ENCODE results near the gene HOXB3.

DNA sequence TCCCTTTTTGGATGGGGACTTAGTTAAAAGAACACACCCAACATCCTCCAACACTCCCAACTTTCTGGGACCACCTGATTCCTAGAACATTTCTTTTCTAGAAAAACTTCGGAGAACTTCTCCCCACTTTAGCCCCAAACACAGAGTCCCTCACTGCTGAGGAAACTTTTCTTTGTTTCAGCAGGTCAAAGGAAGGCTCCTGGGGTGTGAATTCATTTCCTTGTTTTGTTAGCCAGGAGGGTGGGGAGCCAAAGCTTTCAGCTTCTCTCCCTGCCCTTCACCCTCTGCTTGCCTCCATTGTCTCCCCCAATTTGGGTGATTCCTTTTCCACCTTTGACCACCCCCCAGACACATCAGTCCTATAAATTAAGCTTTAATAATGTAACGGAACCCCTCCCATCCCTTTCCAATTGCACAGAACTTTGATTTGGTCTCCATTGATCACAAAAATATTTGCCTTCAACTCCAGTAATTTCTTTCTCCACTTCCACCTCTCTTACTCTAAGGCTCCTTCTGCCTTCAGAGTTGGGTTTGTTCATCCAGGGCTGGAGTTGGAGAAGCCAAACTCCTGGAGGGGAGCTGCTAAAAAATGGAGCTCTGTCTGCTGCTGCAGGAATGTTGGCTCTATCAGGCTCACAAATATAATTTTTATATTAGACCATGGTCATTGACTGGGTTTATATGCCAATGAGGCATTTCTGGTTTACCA is 22.2 kb downstream of the HOXB3 start:
- TF ChIP-seq POLR2A (IDR thresholded peaks at IDR 0.05) (no peak), POLR2AphosphoS5 (IDR thresholded peaks at IDR 0.05) (no peak)
- TF ChIP-seq, protein P1, sequence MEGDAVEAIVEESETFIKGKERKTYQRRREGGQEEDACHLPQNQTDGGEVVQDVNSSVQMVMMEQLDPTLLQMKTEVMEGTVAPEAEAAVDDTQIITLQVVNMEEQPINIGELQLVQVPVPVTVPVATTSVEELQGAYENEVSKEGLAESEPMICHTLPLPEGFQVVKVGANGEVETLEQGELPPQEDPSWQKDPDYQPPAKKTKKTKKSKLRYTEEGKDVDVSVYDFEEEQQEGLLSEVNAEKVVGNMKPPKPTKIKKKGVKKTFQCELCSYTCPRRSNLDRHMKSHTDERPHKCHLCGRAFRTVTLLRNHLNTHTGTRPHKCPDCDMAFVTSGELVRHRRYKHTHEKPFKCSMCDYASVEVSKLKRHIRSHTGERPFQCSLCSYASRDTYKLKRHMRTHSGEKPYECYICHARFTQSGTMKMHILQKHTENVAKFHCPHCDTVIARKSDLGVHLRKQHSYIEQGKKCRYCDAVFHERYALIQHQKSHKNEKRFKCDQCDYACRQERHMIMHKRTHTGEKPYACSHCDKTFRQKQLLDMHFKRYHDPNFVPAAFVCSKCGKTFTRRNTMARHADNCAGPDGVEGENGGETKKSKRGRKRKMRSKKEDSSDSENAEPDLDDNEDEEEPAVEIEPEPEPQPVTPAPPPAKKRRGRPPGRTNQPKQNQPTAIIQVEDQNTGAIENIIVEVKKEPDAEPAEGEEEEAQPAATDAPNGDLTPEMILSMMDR (IDR thresholded peaks at IDR 0.05 in 8 of 11, conservative IDR thresholded peaks at IDR 0.05 in 3 of 11), result no peak

All from spleen (tissue), 7 donors.